Fibroblast of lung (primary cell): ENCODE measurements around the gene TCEAL9. TPM values are rescaled to one million over a fixed set of nuclear protein-coding genes. Genes with fewer than 3 reads are reported as not detected.

ENCODE experiments used
- DNase-seq, 2 donors: peaks; one replicate each; pipeline versions ENCODE4 v3.0.0 to v3.0.0-alpha.2; 2010; ENCODE audit warnings: low read depth in 2 of 2
- H2AFZ ChIP-seq: 2 replicates; pipeline ENCODE4 v1.5.1; 2012; ENCODE audit warnings: low read length, control low read depth, inconsistent platforms
- H3K27ac ChIP-seq: 2 replicates; pipeline ENCODE4 v1.5.1; 2011; ENCODE audit warnings: low read length, control low read depth; ENCODE audit not compliant: insufficient read depth
- H3K27me3 ChIP-seq: 2 replicates; pipeline ENCODE4 v1.5.1; 2011; ENCODE audit warnings: mild to moderate bottlenecking, low read length; ENCODE audit not compliant: control insufficient read depth, insufficient read depth
- H3K36me3 ChIP-seq: 2 replicates; pipeline ENCODE4 v1.5.1; 2011; ENCODE audit warnings: low read length; ENCODE audit not compliant: control insufficient read depth, insufficient read depth
- H3K4me1 ChIP-seq: 2 replicates; pipeline ENCODE4 v1.5.1; 2011; ENCODE audit warnings: low read length; ENCODE audit not compliant: control insufficient read depth, insufficient read depth; ENCODE audit errors: extremely low read depth
- H3K4me2 ChIP-seq: 2 replicates; pipeline ENCODE4 v1.5.1; 2011; ENCODE audit warnings: low read length, control low read depth; ENCODE audit not compliant: insufficient read depth; ENCODE audit errors: extremely low read depth
- H3K4me3 ChIP-seq, 4 experiments: fragments of 200-600 bp in 1 of 4; sonication (generic) in 1 of 4; replicated peaks in 1 of 4; 2 replicates each; pipeline ENCODE4 v1.5.1; 2011 to 2016; ENCODE audit warnings: low read length in 4 of 4, low read depth in 3 of 4, mild to moderate bottlenecking in 3 of 4, control low read depth in 2 of 4, inconsistent platforms in 1 of 4, mixed read lengths in 1 of 4; ENCODE audit not compliant: insufficient read depth in 1 of 4; ENCODE audit errors: control extremely low read depth in 1 of 4
- H3K79me2 ChIP-seq: 2 replicates; pipeline ENCODE4 v1.5.1; 2012; ENCODE audit warnings: mild to moderate bottlenecking, low read length, inconsistent platforms; ENCODE audit not compliant: control insufficient read depth, insufficient read depth
- H3K9ac ChIP-seq: 2 replicates; pipeline ENCODE4 v1.5.1; 2011; ENCODE audit warnings: mild to moderate bottlenecking, low read length, control low read depth; ENCODE audit not compliant: insufficient read depth
- H3K9me3 ChIP-seq: 2 replicates; pipeline ENCODE4 v1.5.1; 2012; ENCODE audit warnings: low read depth, low read length; ENCODE audit not compliant: control insufficient read depth, insufficient read depth
- H4K20me1 ChIP-seq: 2 replicates; pipeline ENCODE4 v1.5.1; 2011; ENCODE audit warnings: low read length; ENCODE audit not compliant: control insufficient read depth, insufficient read depth; ENCODE audit errors: extremely low read depth
- CTCF ChIP-seq, 2 donors: IDR thresholded peaks in 1 of 2; conservative IDR thresholded peaks in 1 of 2; 1 replicate in 1 of 2; 2 replicates in 1 of 2; pipeline ENCODE4 v1.5.1; 2011 to 2012; ENCODE audit warnings: low read length in 2 of 2, control low read depth in 1 of 2, inconsistent platforms in 1 of 2, low read depth in 1 of 2, mild to moderate bottlenecking in 1 of 2
- EZH2 ChIP-seq: IDR thresholded peaks from 2 replicates; pipeline ENCODE4 v1.5.1; 2012; ENCODE audit warnings: low read length, control low read depth, mild to moderate bottlenecking; ENCODE audit errors: missing control alignments
- polyA plus RNA-seq, 2 donors: library from polyadenylated mRNA; depleted of rRNA in 1 of 2; stranded (reverse) in 1 of 2; unstranded in 1 of 2; fragments of >200 nt; gene quantifications; 2 replicates each; pipeline ENCODE4 v1.2.1, GENCODE V29; 2011 to 2012; ENCODE audit warnings: missing spikeins in 1 of 2
- total RNA-seq: library from RNA; depleted of rRNA; stranded (reverse); fragments of >200 nt; gene quantifications from 2 replicates; pipeline ENCODE4 v1.2.1, GENCODE V29; 2014

Gene TCEAL9
- total and polyA plus RNA-seq, 2 donors (not counting 1 experiment from before 2014, with no cell fraction given): 89.5 to 286 TPM

GRCh38 chrX:103369479-103369878 lies 13.2 kb downstream of the TCEAL9 start:
- no peak for DNase-seq
- H3K9ac ChIP-seq: no peak overlapping the region

GRCh38 chrX:103372886-103373285 lies 16.6 kb downstream of the TCEAL9 start:
- Histone ChIP-seq H3K4me3 (no peak overlapping the region), H3K27ac (no peak overlapping the region), H4K20me1 (no peaks in the 10 kb centered on the region), H3K79me2 (peaks cover 12% of the 10 kb centered on the region), H3K9me3 (no peaks in the 10 kb centered on the region), H3K36me3 (no peaks in the 10 kb centered on the region), H3K9ac (no peak overlapping the region), H2AFZ (no peak overlapping the region), H3K4me2 (no peak overlapping the region), H3K4me1 (peaks cover under 1% of the 10 kb centered on the region), H3K27me3 (no peaks in the 10 kb centered on the region)
- no peak for DNase-seq
- TF ChIP-seq EZH2: no peak
- no peak for TF ChIP-seq CTCF (conservative IDR thresholded peaks at IDR 0.05 in 1 of 2, IDR thresholded peaks at IDR 0.05 in 1 of 2; ENCODE audit: low read depth in 1 of 2, low read length in 2 of 2)

More at GRCh38 chrX:103369479-103369878, 13.2 kb downstream of the TCEAL9 start:
- TF ChIP-seq CTCF (conservative IDR thresholded peaks at IDR 0.05 in 1 of 2, IDR thresholded peaks at IDR 0.05 in 1 of 2; ENCODE audit: low read depth in 1 of 2, low read length in 2 of 2) (no peak), EZH2 (no peak)
- Histone ChIP-seq H4K20me1 (no peaks in the 10 kb centered on the region), H3K4me3 (no peak overlapping the region), H3K4me2 (no peak overlapping the region), H3K27me3 (no peaks in the 10 kb centered on the region), H3K79me2 (no peaks in the 10 kb centered on the region), H3K4me1 (peaks cover 2% of the 10 kb centered on the region), H3K36me3 (no peaks in the 10 kb centered on the region), H3K9me3 (no peaks in the 10 kb centered on the region), H3K27ac (no peak overlapping the region), H2AFZ (no peak overlapping the region)

GRCh38 chrX:103373581-103373980 lies 17.3 kb downstream of the TCEAL9 start:
- Histone ChIP-seq H3K4me3 (no peak overlapping the region), H3K4me2 (no peak overlapping the region), H3K27ac (no peak overlapping the region), H2AFZ (no peak overlapping the region), H3K27me3 (no peaks in the 10 kb centered on the region), H3K9ac (no peak overlapping the region), H4K20me1 (no peaks in the 10 kb centered on the region), H3K9me3 (no peaks in the 10 kb centered on the region), H3K4me1 (no peaks in the 10 kb centered on the region), H3K36me3 (no peaks in the 10 kb centered on the region), H3K79me2 (peaks cover 12% of the 10 kb centered on the region)
- TF ChIP-seq CTCF (conservative IDR thresholded peaks at IDR 0.05 in 1 of 2, IDR thresholded peaks at IDR 0.05 in 1 of 2; ENCODE audit: low read depth in 1 of 2, low read length in 2 of 2) (no peak), EZH2 (no peak)
- DNase-seq: peak in 1 of 2 donors; percentile 35
